Ascending aorta (tissue), 2 donors: ENCODE measurements around the gene ALDH8A1. TPM values are rescaled to one million over a fixed set of nuclear protein-coding genes. Genes with fewer than 3 reads are reported as not detected.

ENCODE experiments used
- DNase-seq, 2 donors: peaks; one replicate each; pipeline ENCODE4 v3.0.0-alpha.2; 2019; ENCODE audit warnings: low spot score in 2 of 2
- H3K27ac ChIP-seq, 2 donors: fragments of 200-600 bp; sonication (generic); one replicate each; pipeline ENCODE4 v1.5.1; 2016 to 2017; ENCODE audit warnings: mild to moderate bottlenecking in 1 of 2
- H3K27me3 ChIP-seq: fragments of 200-600 bp; sonication (generic); one replicate; pipeline ENCODE4 v1.5.1; 2017
- H3K36me3 ChIP-seq, 2 donors: fragments of 200-600 bp; sonication (generic); one replicate each; pipeline ENCODE4 v1.5.1; 2016
- H3K4me1 ChIP-seq, 2 donors: fragments of 200-600 bp; sonication (generic); one replicate each; pipeline ENCODE4 v1.5.1; 2016 to 2017; ENCODE audit warnings: mild to moderate bottlenecking in 1 of 2
- H3K4me3 ChIP-seq, 2 donors: fragments of 200-600 bp; sonication (generic); one replicate each; pipeline ENCODE4 v1.5.1; 2016 to 2017; ENCODE audit warnings: mild to moderate bottlenecking in 1 of 2
- H3K9me3 ChIP-seq, 2 donors: fragments of 200-600 bp; sonication (generic); one replicate each; pipeline ENCODE4 v1.5.1; 2016
- intact Hi-C: fragments of 100-400 bp; cut with DNase I; formaldehyde crosslinking; loops from one replicate; pipeline ENCODE4 v1.15.1; 2023
- total RNA-seq: library from RNA; depleted of rRNA; stranded (reverse); fragments of >200 nt; gene quantifications from one replicate; pipeline ENCODE4 v1.1.0, GENCODE V29; 2016
- TF ChIP-seq, protein P1 (sequence below), 3 experiments: fragments of 200-600 bp in 2 of 3; fragments of 450-650 bp in 1 of 3; sonication (generic) in 2 of 3; IDR thresholded peaks; one replicate each; pipeline ENCODE4 v1.5.1; 2016 to 2019; ENCODE audit warnings: antibody characterized with exemption in 3 of 3, mild to moderate bottlenecking in 1 of 3, moderate library complexity in 1 of 3

ALDH8A1 gene
- total RNA-seq, 1 donor from 2014 or later, result not detected

DNA sequence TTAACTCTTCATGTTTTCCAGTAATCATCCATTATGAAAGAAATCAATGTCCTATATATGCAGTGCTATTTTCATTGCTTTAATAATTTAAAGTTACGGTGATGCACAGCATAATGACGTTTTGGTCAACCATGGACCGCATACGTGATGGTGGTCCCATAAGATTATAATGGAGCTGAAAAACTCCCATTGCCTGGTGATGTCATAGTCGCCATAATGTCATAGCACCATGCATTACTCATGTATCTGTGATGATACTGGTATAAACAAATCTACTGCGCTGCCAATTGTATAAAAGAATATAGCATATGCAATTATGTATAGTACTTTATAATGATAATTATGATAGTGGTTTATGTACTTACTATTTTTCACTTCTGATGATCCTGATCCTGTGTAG lies 42.3 kb upstream of the ALDH8A1 start:
- no peak for DNase-seq
- H3K36me3 ChIP-seq, result peaks cover 13 to 31% of the 10 kb centered on the region in 2 donors
- no peak overlapping the region for H3K27ac ChIP-seq
- no peak overlapping the region for H3K4me3 ChIP-seq
- no peaks in the 10 kb centered on the region for H3K4me1 ChIP-seq
- no peaks in the 10 kb centered on the region for H3K9me3 ChIP-seq
- no peaks in the 10 kb centered on the region for H3K27me3 ChIP-seq
- TF ChIP-seq, protein P1, sequence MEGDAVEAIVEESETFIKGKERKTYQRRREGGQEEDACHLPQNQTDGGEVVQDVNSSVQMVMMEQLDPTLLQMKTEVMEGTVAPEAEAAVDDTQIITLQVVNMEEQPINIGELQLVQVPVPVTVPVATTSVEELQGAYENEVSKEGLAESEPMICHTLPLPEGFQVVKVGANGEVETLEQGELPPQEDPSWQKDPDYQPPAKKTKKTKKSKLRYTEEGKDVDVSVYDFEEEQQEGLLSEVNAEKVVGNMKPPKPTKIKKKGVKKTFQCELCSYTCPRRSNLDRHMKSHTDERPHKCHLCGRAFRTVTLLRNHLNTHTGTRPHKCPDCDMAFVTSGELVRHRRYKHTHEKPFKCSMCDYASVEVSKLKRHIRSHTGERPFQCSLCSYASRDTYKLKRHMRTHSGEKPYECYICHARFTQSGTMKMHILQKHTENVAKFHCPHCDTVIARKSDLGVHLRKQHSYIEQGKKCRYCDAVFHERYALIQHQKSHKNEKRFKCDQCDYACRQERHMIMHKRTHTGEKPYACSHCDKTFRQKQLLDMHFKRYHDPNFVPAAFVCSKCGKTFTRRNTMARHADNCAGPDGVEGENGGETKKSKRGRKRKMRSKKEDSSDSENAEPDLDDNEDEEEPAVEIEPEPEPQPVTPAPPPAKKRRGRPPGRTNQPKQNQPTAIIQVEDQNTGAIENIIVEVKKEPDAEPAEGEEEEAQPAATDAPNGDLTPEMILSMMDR (IDR thresholded peaks at IDR 0.05), result no peak
- intact Hi-C loops, result no loop called here

DNA sequence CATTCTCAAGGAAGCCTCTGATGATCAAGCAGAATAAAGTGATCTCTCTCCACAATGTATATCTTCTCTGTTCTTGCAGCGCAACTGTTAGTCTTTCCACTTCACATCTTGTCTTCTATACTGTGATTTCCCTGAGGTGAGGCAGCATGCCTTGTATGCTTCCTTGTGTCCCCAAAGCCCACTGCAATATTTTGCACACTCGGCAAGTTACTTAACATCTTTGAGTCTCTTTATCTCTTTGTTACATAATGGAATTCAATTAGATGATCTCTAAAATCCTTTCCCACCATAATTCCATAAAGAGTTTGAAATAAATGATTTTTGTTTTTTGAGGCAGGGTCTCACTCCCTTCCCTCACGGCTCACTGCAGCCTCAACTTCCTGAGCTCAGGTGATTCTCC lies 40.4 kb upstream of the ALDH8A1 start:
- no peak for DNase-seq
- intact Hi-C loops, result no loop called here
- Histone ChIP-seq H3K4me3 (no peak overlapping the region), H3K27me3 (no peaks in the 10 kb centered on the region), H3K9me3 (no peaks in the 10 kb centered on the region), H3K4me1 (no peaks in the 10 kb centered on the region), H3K27ac (no peak overlapping the region), H3K36me3 (peaks cover 12 to 32% of the 10 kb centered on the region in 2 donors)
- TF ChIP-seq, protein P1 (IDR thresholded peaks at IDR 0.05), result no peak

DNA sequence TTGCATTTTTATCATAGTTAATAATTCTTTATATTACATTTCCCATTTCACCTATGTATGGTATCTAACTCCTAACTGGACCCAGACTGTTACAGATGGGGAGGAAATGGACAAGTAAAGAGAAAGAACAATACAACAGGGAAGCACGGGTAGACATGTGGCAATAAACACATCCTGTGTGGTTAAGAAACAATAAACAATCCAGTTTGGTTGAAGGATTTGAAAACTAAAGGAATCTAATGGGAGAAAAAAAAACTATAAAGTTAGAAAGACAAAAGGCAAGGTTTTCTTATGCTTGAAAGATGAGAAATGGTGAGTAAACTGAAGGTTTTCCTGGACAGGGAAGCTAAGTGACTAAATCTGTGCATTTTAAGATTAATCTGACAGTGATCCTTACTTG lies 34.9 kb upstream of the ALDH8A1 start:
- H3K4me3 ChIP-seq, result no peak overlapping the region
- intact Hi-C loops, result no loop called here
- peaks cover 10 to 57% of the 10 kb centered on the region in 2 donors for H3K36me3 ChIP-seq
- no peaks in the 10 kb centered on the region for H3K9me3 ChIP-seq
- H3K27ac ChIP-seq, result no peak overlapping the region
- H3K4me1 ChIP-seq, result no peaks in the 10 kb centered on the region
- no peaks in the 10 kb centered on the region for H3K27me3 ChIP-seq
- no peak for DNase-seq
- TF ChIP-seq, protein P1 (IDR thresholded peaks at IDR 0.05), result no peak

DNA sequence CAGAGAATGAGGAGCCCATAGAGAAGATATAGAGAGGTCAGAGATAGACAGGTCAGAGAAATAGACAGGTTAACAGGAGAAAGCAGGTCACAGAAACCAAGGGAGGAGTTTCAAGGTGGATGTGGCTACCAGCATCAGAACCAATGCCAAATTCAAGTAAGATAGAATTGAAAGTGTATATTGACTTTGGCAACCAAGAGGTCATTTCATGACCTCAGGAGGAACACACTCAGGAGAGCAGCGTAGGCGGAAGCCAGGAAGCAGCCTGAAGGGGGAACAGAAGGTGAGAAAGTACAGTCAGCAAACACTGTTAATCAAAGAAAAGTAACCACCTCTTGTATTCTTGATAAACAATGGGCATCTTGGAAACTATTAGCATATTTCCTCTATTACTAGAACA lies 33.9 kb upstream of the ALDH8A1 start:
- no peak for DNase-seq
- Histone ChIP-seq H3K27me3 (no peaks in the 10 kb centered on the region), H3K9me3 (no peaks in the 10 kb centered on the region), H3K27ac (no peak overlapping the region), H3K4me3 (no peak overlapping the region), H3K4me1 (no peaks in the 10 kb centered on the region), H3K36me3 (peaks cover 10 to 63% of the 10 kb centered on the region in 2 donors)
- TF ChIP-seq, protein P1 (IDR thresholded peaks at IDR 0.05), result no peak
- intact Hi-C loops, result no loop called here

DNA sequence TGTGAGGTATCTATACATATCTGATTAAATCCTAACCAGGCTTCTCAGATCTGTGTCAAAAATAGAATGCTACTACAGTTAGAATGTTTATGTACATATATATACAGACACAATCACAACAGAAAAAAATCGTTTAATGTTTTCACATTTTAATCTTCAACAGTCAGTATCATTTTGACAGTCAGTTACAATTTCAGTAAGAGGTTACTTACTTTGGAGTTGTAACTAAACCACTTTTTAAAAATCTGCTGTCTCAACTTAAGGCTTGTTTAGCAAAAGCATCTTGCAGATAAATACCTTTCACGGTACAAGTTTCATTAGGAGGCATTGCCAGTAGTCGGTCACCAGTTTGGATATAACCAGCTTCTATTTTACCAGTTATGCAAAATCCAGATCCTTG lies 32.3 kb upstream of the ALDH8A1 start:
- H3K4me1 ChIP-seq, result no peaks in the 10 kb centered on the region
- DNase-seq, result no peak
- H3K4me3 ChIP-seq, result no peak overlapping the region
- H3K27me3 ChIP-seq, result no peaks in the 10 kb centered on the region
- peaks cover 10 to 69% of the 10 kb centered on the region in 2 donors for H3K36me3 ChIP-seq
- intact Hi-C loops, result no loop called here
- H3K9me3 ChIP-seq, result no peaks in the 10 kb centered on the region
- no peak overlapping the region for H3K27ac ChIP-seq
- TF ChIP-seq, protein P1 (IDR thresholded peaks at IDR 0.05), result no peak

DNA sequence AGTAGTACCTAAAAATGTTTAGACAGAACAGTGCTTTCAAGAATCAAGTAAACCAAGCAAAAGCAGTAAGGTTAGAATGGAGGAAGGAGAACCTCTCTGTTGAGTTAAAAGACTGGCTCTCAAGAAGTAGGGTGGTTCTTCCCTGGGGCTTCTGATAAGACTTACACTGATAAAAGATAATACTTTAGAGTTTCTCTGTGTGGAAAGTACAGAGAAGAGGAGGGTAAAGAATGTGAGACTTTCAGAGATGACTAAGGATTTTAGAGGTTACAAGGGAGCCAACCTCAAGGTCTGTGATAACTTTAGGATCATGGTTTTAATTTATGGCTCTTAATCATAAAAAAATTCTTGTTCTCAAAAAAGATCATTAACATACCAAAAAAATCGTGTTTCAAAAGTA lies 30.9 kb upstream of the ALDH8A1 start:
- no peaks in the 10 kb centered on the region for H3K4me1 ChIP-seq
- no peak overlapping the region for H3K4me3 ChIP-seq
- TF ChIP-seq, protein P1 (IDR thresholded peaks at IDR 0.05), result no peak
- H3K27me3 ChIP-seq, result no peaks in the 10 kb centered on the region
- no peak overlapping the region for H3K27ac ChIP-seq
- H3K9me3 ChIP-seq, result no peaks in the 10 kb centered on the region
- peaks cover 10 to 65% of the 10 kb centered on the region in 2 donors for H3K36me3 ChIP-seq
- intact Hi-C loops, result no loop called here
- no peak for DNase-seq
